Upper lobe of right lung (tissue), 1 donor: Measurements from ENCODE around the gene MIPEP. TPM values are rescaled to one million over a fixed set of nuclear protein-coding genes. Genes with fewer than 3 reads are reported as not detected.
A peak's percentile ranks its signal among the peaks of the same experiment; 100 is the strongest.

Experiments
- ATAC-seq: fragments of 200-7000 bp; cut with Tn5 transposase; one replicate; pipeline ENCODE4 v1.9.1; 2020; ENCODE audit warnings: mild to moderate bottlenecking, moderate library complexity
- DNase-seq: peaks from one replicate; pipeline ENCODE4 v3.0.0-alpha.2; 2020
- H3K27ac ChIP-seq: fragments of 200-600 bp; one replicate; pipeline ENCODE4 v1.8.0; 2022
- H3K27me3 ChIP-seq: fragments of 200-600 bp; one replicate; pipeline ENCODE4 v1.8.0; 2022; ENCODE audit warnings: mild to moderate bottlenecking
- H3K36me3 ChIP-seq: fragments of 200-600 bp; one replicate; pipeline ENCODE4 v1.8.0; 2022
- H3K4me1 ChIP-seq: fragments of 200-600 bp; one replicate; pipeline ENCODE4 v1.8.0; 2022
- H3K4me3 ChIP-seq: fragments of 200-600 bp; one replicate; pipeline ENCODE4 v1.8.0; 2022; ENCODE audit warnings: mild to moderate bottlenecking
- H3K9me3 ChIP-seq: fragments of 200-600 bp; one replicate; pipeline ENCODE4 v1.8.0; 2022
- intact Hi-C: fragments of 100-400 bp; cut with DNase I; formaldehyde crosslinking; loops from one replicate; pipeline ENCODE4 v1.11.0; 2022
- total RNA-seq: library from RNA; stranded (reverse); fragmentation: NEBNext Ultra II Directional; extraction: Animal tissue kit (Norgen Biotek cat#: 25700); gene quantifications from one replicate; pipeline ENCODE4 v1.2.1, GENCODE V29; 2021
- TF ChIP-seq, protein P1 (sequence below): fragments of 200-600 bp; IDR thresholded peaks from one replicate; pipeline ENCODE4 v1.8.0; 2022; ENCODE audit warnings: antibody characterized with exemption
- donor health status: DM: no; HTN: yes; CAD: no; lungs with severe emphysema.

The MIPEP gene
- total RNA-seq, 1 donor from 2014 or later: 13.3 TPM

DNA sequence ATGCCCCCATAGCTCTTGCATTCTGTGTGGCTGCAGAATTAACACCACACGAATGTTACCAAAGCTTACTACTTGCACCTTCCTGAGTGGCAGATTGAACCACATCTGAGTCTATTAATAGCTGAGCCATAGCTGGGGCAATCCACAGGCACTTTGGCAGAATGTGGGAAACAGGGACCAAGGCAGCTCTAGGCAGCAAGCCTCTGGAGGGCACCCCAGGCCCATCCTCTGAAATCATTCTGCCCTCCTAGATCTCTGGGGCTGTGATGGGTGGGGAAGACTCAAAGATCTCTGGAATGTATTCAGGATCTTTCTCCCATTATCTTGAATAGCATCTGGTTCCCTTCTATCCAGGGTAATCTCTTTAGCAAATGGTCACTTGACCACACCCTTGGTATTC, 179.7 kb downstream of the MIPEP start:
- Histone ChIP-seq H3K9me3 (no peaks in the 10 kb centered on the region), H3K27ac (no peak overlapping the region), H3K36me3 (no peaks in the 10 kb centered on the region), H3K4me3 (no peak overlapping the region), H3K4me1 (no peaks in the 10 kb centered on the region), H3K27me3 (no peaks in the 10 kb centered on the region)
- TF ChIP-seq, protein P1, sequence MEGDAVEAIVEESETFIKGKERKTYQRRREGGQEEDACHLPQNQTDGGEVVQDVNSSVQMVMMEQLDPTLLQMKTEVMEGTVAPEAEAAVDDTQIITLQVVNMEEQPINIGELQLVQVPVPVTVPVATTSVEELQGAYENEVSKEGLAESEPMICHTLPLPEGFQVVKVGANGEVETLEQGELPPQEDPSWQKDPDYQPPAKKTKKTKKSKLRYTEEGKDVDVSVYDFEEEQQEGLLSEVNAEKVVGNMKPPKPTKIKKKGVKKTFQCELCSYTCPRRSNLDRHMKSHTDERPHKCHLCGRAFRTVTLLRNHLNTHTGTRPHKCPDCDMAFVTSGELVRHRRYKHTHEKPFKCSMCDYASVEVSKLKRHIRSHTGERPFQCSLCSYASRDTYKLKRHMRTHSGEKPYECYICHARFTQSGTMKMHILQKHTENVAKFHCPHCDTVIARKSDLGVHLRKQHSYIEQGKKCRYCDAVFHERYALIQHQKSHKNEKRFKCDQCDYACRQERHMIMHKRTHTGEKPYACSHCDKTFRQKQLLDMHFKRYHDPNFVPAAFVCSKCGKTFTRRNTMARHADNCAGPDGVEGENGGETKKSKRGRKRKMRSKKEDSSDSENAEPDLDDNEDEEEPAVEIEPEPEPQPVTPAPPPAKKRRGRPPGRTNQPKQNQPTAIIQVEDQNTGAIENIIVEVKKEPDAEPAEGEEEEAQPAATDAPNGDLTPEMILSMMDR: no peak
- intact Hi-C loops: no loop called here
- DNase-seq: no peak
- ATAC-seq: peak; percentile 51

- intact Hi-C loops: no loop called here
- TF ChIP-seq, protein P1: peak; percentile 33
- DNase-seq (no peak), ATAC-seq (peak; percentile 31)
- Histone ChIP-seq H3K27me3 (no peaks in the 10 kb centered on the region), H3K27ac (no peak overlapping the region), H3K4me1 (no peaks in the 10 kb centered on the region), H3K4me3 (no peak overlapping the region), H3K9me3 (no peaks in the 10 kb centered on the region), H3K36me3 (no peaks in the 10 kb centered on the region)
Measured at GRCh38 chr13:23707674-23708073, 181.5 kb downstream of the MIPEP start.

- intact Hi-C loops: no loop called here
- no peak overlapping the region for H3K4me3 ChIP-seq
- DNase-seq: no peak
- H3K36me3 ChIP-seq: no peaks in the 10 kb centered on the region
- H3K9me3 ChIP-seq: no peaks in the 10 kb centered on the region
- H3K4me1 ChIP-seq: peaks cover 7% of the 10 kb centered on the region
- TF ChIP-seq, protein P1: no peak
- no peak for ATAC-seq
- H3K27ac ChIP-seq: no peak overlapping the region
- no peaks in the 10 kb centered on the region for H3K27me3 ChIP-seq
Measured at GRCh38 chr13:23705583-23705982, 183.6 kb downstream of the MIPEP start.

- intact Hi-C loops: no loop called here
- TF ChIP-seq, protein P1: no peak
- no peak overlapping the region for H3K4me3 ChIP-seq
- H3K4me1 ChIP-seq: peaks cover 8% of the 10 kb centered on the region
- H3K9me3 ChIP-seq: no peaks in the 10 kb centered on the region
- no peaks in the 10 kb centered on the region for H3K36me3 ChIP-seq
- ATAC-seq: peak; percentile 44
- no peak overlapping the region for H3K27ac ChIP-seq
- DNase-seq: no peak
- no peaks in the 10 kb centered on the region for H3K27me3 ChIP-seq
Measured at GRCh38 chr13:23703246-23703860, 185.8 kb downstream of the MIPEP start.

- intact Hi-C loops: no loop called here
- no peak for DNase-seq
- TF ChIP-seq, protein P1: no peak
- Histone ChIP-seq H3K27ac (no peak overlapping the region), H3K9me3 (no peaks in the 10 kb centered on the region), H3K4me1 (peaks cover 16% of the 10 kb centered on the region), H3K4me3 (no peak overlapping the region), H3K27me3 (no peaks in the 10 kb centered on the region), H3K36me3 (no peaks in the 10 kb centered on the region)
- ATAC-seq: peak; percentile 55
Measured at GRCh38 chr13:23701636-23702035, 187.6 kb downstream of the MIPEP start.

DNA sequence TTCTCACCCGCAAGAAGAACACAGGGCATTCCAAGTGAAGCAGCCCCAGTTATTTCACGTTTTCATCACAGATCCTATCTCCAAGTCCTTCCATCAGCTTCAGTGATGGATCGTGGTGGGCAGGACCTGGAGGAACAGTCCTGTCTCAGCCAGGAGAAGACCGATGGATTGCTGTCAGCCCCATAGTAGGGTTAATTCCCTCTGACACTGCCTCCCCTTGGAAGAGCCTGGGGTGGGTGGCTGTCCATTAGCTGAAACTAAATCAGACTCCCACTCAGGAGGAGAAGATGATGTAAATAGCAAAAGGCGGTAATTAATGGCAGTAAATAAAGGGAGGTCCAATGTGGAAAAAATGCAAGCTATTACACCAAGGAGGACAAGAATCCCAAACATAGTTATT, 188.0 kb downstream of the MIPEP start:
- Histone ChIP-seq H3K4me3 (no peak overlapping the region), H3K27ac (no peak overlapping the region), H3K36me3 (no peaks in the 10 kb centered on the region), H3K4me1 (peaks cover 20% of the 10 kb centered on the region), H3K9me3 (no peaks in the 10 kb centered on the region), H3K27me3 (no peaks in the 10 kb centered on the region)
- ATAC-seq (no peak), DNase-seq (no peak)
- intact Hi-C loops: no loop called here
- TF ChIP-seq, protein P1: no peak
